Smooth muscle cell (in vitro differentiated cells): ENCODE data around the gene R3HCC1L. TPM values are rescaled to one million over a fixed set of nuclear protein-coding genes. Genes with fewer than 3 reads are reported as not detected.

Experiments used
- DNase-seq: peaks from one replicate; lab custom pipeline; 2025; ENCODE audit not compliant: unreplicated experiment; lab: John Stamatoyannopoulos, UW
- H2AFZ ChIP-seq: fragments of 200-600 bp; sonication (generic); 2 replicates; pipeline ENCODE4 v1.6.0; 2016; ENCODE audit warnings: antibody characterized with exemption, low read depth, mild to moderate bottlenecking
- H3F3A ChIP-seq: fragments of 200-600 bp; sonication (generic); 2 replicates; pipeline ENCODE4 v1.6.0; 2017; ENCODE audit warnings: antibody characterized with exemption, low read depth
- H3K27ac ChIP-seq: fragments of 200-600 bp; sonication (generic); 2 replicates; pipeline ENCODE4 v1.5.1; 2016; ENCODE audit warnings: low read depth, mild to moderate bottlenecking
- H3K27me3 ChIP-seq: fragments of 200-600 bp; sonication (generic); 2 replicates; pipeline ENCODE4 v1.6.1; 2016; ENCODE audit warnings: low read depth, mild to moderate bottlenecking
- H3K36me3 ChIP-seq: fragments of 200-600 bp; sonication (generic); 2 replicates; pipeline ENCODE4 v1.5.1; 2016; ENCODE audit warnings: low read depth
- H3K4me1 ChIP-seq: fragments of 200-600 bp; sonication (generic); 2 replicates; pipeline ENCODE4 v1.5.1; 2016; ENCODE audit warnings: low read depth
- H3K4me2 ChIP-seq: fragments of 200-600 bp; sonication (generic); 2 replicates; pipeline ENCODE4 v1.6.0; 2016; ENCODE audit warnings: mild to moderate bottlenecking
- H3K4me3 ChIP-seq: fragments of 200-600 bp; sonication (generic); 2 replicates; pipeline ENCODE4 v1.5.1; 2016; ENCODE audit warnings: mild to moderate bottlenecking
- H3K79me2 ChIP-seq: fragments of 200-600 bp; sonication (generic); 2 replicates; pipeline ENCODE4 v1.6.0; 2016; ENCODE audit warnings: low read depth, mild to moderate bottlenecking
- H3K9ac ChIP-seq: fragments of 200-600 bp; sonication (generic); 2 replicates; pipeline ENCODE4 v1.6.0; 2016; ENCODE audit warnings: low read depth
- H3K9me3 ChIP-seq: fragments of 200-600 bp; sonication (generic); replicated peaks from 2 replicates; pipeline ENCODE4 v1.5.1; 2016; ENCODE audit warnings: low read depth
- H4K20me1 ChIP-seq: fragments of 200-600 bp; sonication (generic); 2 replicates; pipeline ENCODE4 v1.6.0; 2016; ENCODE audit warnings: low read depth
- CTCF ChIP-seq: fragments of 200-600 bp; sonication (generic); IDR thresholded peaks from 2 replicates; pipeline ENCODE4 v1.5.1; 2017; ENCODE audit warnings: borderline replicate concordance, mild to moderate bottlenecking, antibody characterized with exemption; ENCODE audit not compliant: insufficient read depth, poor library complexity, severe bottlenecking
- WGBS: methylation state at CpG from one replicate; pipeline ENCODE4 v1.1.7; 2016; ENCODE audit warnings: low lambda C conversion rate; 5-methylcytosine and 5-hydroxymethylcytosine counted together
- polyA plus RNA-seq: library from polyadenylated mRNA; unstranded; fragments of >200 nt; fragmentation: Nextera tagmentation; extraction: Ambion mirVana; gene quantifications from 2 replicates; pipeline ENCODE4 v1.2.1, GENCODE V29; 2016
- total RNA-seq: library from RNA; depleted of rRNA; stranded (reverse); fragments of >200 nt; gene quantifications from 2 replicates; pipeline ENCODE4 v1.2.3, GENCODE V29; 2014

R3HCC1L gene
- total and polyA plus RNA-seq, 2 experiments from 2014 or later: 11.4 to 12.2 TPM

- no peaks in the 10 kb centered on the region for H3K79me2 ChIP-seq
- H3K4me3 ChIP-seq: no peak overlapping the region
- H3F3A ChIP-seq: peaks cover 16% of the 10 kb centered on the region
- peaks cover 17% of the 10 kb centered on the region for H4K20me1 ChIP-seq
- H3K4me1 ChIP-seq: peaks cover 9% of the 10 kb centered on the region
- H3K9ac ChIP-seq: no peak overlapping the region
- H3K27ac ChIP-seq: no peak overlapping the region
- DNase-seq: no peak
- H3K36me3 ChIP-seq: no peaks in the 10 kb centered on the region
- H3K4me2 ChIP-seq: no peak overlapping the region
- no peaks in the 10 kb centered on the region for H3K27me3 ChIP-seq
- WGBS: 97% methylated on average over 3 of the region's 3 CpGs
- no peaks in the 10 kb centered on the region for H3K9me3 ChIP-seq
- no peak overlapping the region for H2AFZ ChIP-seq
- no peak for TF ChIP-seq CTCF
These were observed 106.1 kb downstream of the R3HCC1L start for GRCh38 chr10:98240524-98240923.

DNA sequence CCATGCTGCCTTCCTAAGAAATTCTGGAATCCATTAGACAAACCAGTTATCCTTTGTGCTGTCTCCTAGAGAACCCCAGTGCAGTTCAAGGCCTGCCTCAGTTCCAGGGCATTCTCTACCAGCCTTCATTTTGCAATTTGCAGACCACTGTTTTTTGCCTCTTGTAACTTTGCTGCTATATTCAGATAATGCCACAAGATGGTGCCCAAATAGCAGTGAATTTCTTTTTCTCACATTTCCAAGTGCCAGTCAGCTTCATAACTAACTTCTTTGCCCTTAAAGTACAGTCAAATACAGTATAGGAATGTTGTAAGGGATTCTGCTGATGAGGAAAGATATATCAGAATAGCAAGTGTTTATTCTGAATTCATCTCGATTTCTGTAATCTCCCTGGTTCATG lies 108.4 kb downstream of the R3HCC1L start:
- 30% methylated on average over 1 of the region's 1 CpG for WGBS

GRCh38 chr10:98244141-98244540 lies 109.7 kb downstream of the R3HCC1L start:
- peaks cover 25% of the 10 kb centered on the region for H3F3A ChIP-seq
- no peak for TF ChIP-seq CTCF
- no peak for DNase-seq
- no peak overlapping the region for H3K4me2 ChIP-seq
- WGBS: 27% methylated on average over 5 of the region's 5 CpGs
- H3K4me1 ChIP-seq: peaks cover 11% of the 10 kb centered on the region
- no peaks in the 10 kb centered on the region for H3K9me3 ChIP-seq
- H3K27me3 ChIP-seq: no peaks in the 10 kb centered on the region
- H3K27ac ChIP-seq: peak overlapping the region; percentile 78
- peaks cover 7% of the 10 kb centered on the region for H3K36me3 ChIP-seq
- no peak overlapping the region for H2AFZ ChIP-seq
- H3K4me3 ChIP-seq: no peak overlapping the region
- peaks cover 21% of the 10 kb centered on the region for H4K20me1 ChIP-seq
- no peaks in the 10 kb centered on the region for H3K79me2 ChIP-seq
- no peak overlapping the region for H3K9ac ChIP-seq

More for the DNA sequence above, 108.4 kb downstream of the R3HCC1L start:
- Histone ChIP-seq H3K79me2 (no peaks in the 10 kb centered on the region), H3K4me3 (no peak overlapping the region), H3K4me1 (peaks cover 9% of the 10 kb centered on the region), H3K27ac (peak overlapping the region; percentile 78), H2AFZ (no peak overlapping the region), H3K4me2 (peak overlapping the region; percentile 30), H3K36me3 (no peaks in the 10 kb centered on the region), H4K20me1 (peaks cover 21% of the 10 kb centered on the region), H3K27me3 (no peaks in the 10 kb centered on the region), H3K9me3 (no peaks in the 10 kb centered on the region), H3K9ac (peak overlapping the region; percentile 14), H3F3A (peaks cover 25% of the 10 kb centered on the region)
- DNase-seq: no peak
- TF ChIP-seq CTCF: peak; percentile 57

GRCh38 chr10:98244586-98244985 lies 110.1 kb downstream of the R3HCC1L start:
- no peak overlapping the region for H2AFZ ChIP-seq
- H3K27me3 ChIP-seq: no peaks in the 10 kb centered on the region
- TF ChIP-seq CTCF: no peak
- peaks cover 13% of the 10 kb centered on the region for H3K4me1 ChIP-seq
- H3K4me3 ChIP-seq: no peak overlapping the region
- no peak for DNase-seq
- H3K4me2 ChIP-seq: peak overlapping the region; percentile 70
- H4K20me1 ChIP-seq: peaks cover 21% of the 10 kb centered on the region
- H3K27ac ChIP-seq: peak overlapping the region; percentile 78
- no peaks in the 10 kb centered on the region for H3K9me3 ChIP-seq
- peaks cover 25% of the 10 kb centered on the region for H3F3A ChIP-seq
- peaks cover 7% of the 10 kb centered on the region for H3K36me3 ChIP-seq
- no peaks in the 10 kb centered on the region for H3K79me2 ChIP-seq
- no peak overlapping the region for H3K9ac ChIP-seq
- 40% methylated on average over 2 of the region's 2 CpGs for WGBS
